Thoracic aorta (tissue), 2 donors: Measurements from ENCODE around the gene ZNF385B. TPM values are rescaled to one million over a fixed set of nuclear protein-coding genes. Genes with fewer than 3 reads are reported as not detected.

ENCODE experiments used
- ATAC-seq: fragments of 150-250 bp; one replicate; pipeline ENCODE4 v1.8.0; 2017; ENCODE audit warnings: low read depth; ENCODE audit not compliant: insufficient number of reproducible peaks, low FRiP score
- DNase-seq: peaks from one replicate; pipeline ENCODE4 v3.0.0-alpha.2; 2020; ENCODE audit warnings: low spot score
- H3K27ac ChIP-seq, 2 donors: fragments of 200-600 bp; sonication (generic); 1 replicate in 1 of 2; 2 replicates in 1 of 2; pipeline ENCODE4 v1.5.1; 2016; ENCODE audit warnings: mild to moderate bottlenecking in 2 of 2, moderate library complexity in 2 of 2
- H3K27me3 ChIP-seq: fragments of 200-600 bp; sonication (generic); replicated peaks from 2 replicates; pipeline ENCODE4 v1.6.0; 2016; ENCODE audit warnings: mild to moderate bottlenecking; ENCODE audit not compliant: insufficient read depth
- H3K36me3 ChIP-seq: fragments of 200-600 bp; sonication (generic); one replicate; pipeline ENCODE4 v1.5.1; 2016
- H3K4me1 ChIP-seq, 2 donors: fragments of 200-600 bp; sonication (generic); 1 replicate in 1 of 2; 2 replicates in 1 of 2; pipeline versions ENCODE4 v1.5.1 to v1.6.0; 2016; ENCODE audit warnings: low read depth in 2 of 2, mild to moderate bottlenecking in 1 of 2; ENCODE audit not compliant: control insufficient read depth in 1 of 2
- H3K4me3 ChIP-seq: fragments of 200-600 bp; sonication (generic); 2 replicates; pipeline ENCODE4 v1.5.1; 2016; ENCODE audit warnings: mild to moderate bottlenecking
- H3K9me3 ChIP-seq: fragments of 200-600 bp; sonication (generic); 2 replicates; pipeline ENCODE4 v1.5.1; 2016
- CTCF ChIP-seq: fragments of 200-600 bp; sonication (generic); IDR thresholded peaks from one replicate; pipeline ENCODE4 v1.5.1; 2019; ENCODE audit warnings: antibody characterized with exemption
- total RNA-seq, 2 donors: library from RNA; depleted of rRNA; stranded (reverse); fragments of >200 nt; gene quantifications; one replicate each; pipeline versions ENCODE4 v1.1.0 to v1.2.3, GENCODE V29; 2016

ZNF385B gene
- total RNA-seq, 2 donors from 2014 or later, result 0.41 to 1.9 TPM

DNA sequence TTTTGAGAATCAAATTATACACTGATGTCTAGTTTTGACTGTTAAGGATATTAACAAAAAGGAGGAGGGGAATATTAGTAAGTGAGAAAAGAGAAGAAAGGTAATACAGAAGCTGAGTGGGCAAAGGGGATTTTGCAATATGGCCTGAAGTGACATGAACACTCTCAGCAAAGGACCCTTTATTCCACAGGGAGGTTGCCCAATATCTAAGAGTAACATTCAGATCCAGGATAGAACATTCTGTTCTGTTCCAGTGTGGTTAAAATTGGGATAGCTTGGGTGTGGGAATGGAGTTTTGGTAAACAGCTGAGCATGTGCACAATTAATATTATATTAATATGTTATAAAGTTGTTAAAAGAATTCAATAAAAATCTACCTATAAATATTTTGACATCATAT, 120.1 kb downstream of the ZNF385B start:
- ATAC-seq, result no peak
- no peak overlapping the region for H3K27ac ChIP-seq
- no peak for DNase-seq
- TF ChIP-seq CTCF, result no peak
- no peaks in the 10 kb centered on the region for H3K9me3 ChIP-seq
- H3K27me3 ChIP-seq, result no peaks in the 10 kb centered on the region
- no peaks in the 10 kb centered on the region for H3K36me3 ChIP-seq
- H3K4me3 ChIP-seq, result no peak overlapping the region
- H3K4me1 ChIP-seq, result no peaks in the 10 kb centered on the region

GRCh38 chr2:179729966-179730365, 131.4 kb downstream of the ZNF385B start:
- Histone ChIP-seq H3K4me3 (no peak overlapping the region), H3K36me3 (no peaks in the 10 kb centered on the region), H3K4me1 (no peaks in the 10 kb centered on the region), H3K9me3 (no peaks in the 10 kb centered on the region), H3K27me3 (no peaks in the 10 kb centered on the region), H3K27ac (no peak overlapping the region)
- DNase-seq, result no peak
- no peak for ATAC-seq
- TF ChIP-seq CTCF, result no peak

DNA sequence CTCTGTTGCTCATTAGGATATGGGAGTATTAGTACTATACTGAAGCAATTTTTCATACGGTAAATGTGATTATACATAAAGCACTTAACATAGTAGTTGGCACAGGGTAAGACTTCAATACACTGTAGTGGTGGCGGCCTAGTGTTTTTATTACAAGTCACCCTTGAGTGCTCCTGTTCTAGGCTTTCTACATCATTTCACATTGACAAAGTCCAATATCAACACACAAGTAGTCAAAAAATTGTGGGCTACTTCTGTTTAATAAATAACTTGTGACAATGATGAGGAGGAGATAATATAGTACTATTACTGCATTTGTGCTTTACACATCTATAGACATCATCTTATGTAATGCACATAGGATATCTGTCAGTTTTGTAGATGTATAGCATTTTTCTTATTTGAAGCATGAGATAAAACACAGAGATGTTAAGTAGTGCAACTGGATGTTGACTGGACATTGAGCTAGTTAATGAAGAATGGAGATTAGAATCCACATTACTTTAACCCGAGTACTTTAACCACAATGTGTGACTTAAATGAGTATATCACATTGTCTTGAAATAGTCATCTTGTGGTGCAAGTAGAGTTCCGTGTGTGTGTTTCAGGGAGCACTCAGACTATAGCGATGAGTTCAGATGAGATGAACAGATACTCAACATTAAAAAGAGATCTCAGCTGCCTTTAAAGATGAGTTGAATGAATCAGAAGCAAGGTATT, 134.8 kb downstream of the ZNF385B start:
- DNase-seq (no peak), ATAC-seq (no peak)
- H3K27me3 ChIP-seq, result no peaks in the 10 kb centered on the region
- no peak overlapping the region for H3K4me3 ChIP-seq
- H3K27ac ChIP-seq, result no peak overlapping the region
- no peak for TF ChIP-seq CTCF
- H3K4me1 ChIP-seq, result no peaks in the 10 kb centered on the region
- H3K36me3 ChIP-seq, result no peaks in the 10 kb centered on the region
- H3K9me3 ChIP-seq, result no peaks in the 10 kb centered on the region

GRCh38 chr2:179724403-179724802, 137.0 kb downstream of the ZNF385B start:
- no peaks in the 10 kb centered on the region for H3K4me1 ChIP-seq
- no peaks in the 10 kb centered on the region for H3K36me3 ChIP-seq
- ATAC-seq (no peak), DNase-seq (no peak)
- H3K9me3 ChIP-seq, result no peaks in the 10 kb centered on the region
- no peak for TF ChIP-seq CTCF
- no peaks in the 10 kb centered on the region for H3K27me3 ChIP-seq
- no peak overlapping the region for H3K4me3 ChIP-seq
- no peak overlapping the region for H3K27ac ChIP-seq

GRCh38 chr2:179720173-179720772, 141.1 kb downstream of the ZNF385B start:
- no peak overlapping the region for H3K27ac ChIP-seq
- TF ChIP-seq CTCF, result no peak
- no peak overlapping the region for H3K4me3 ChIP-seq
- ATAC-seq (no peak), DNase-seq (no peak)
- H3K4me1 ChIP-seq, result no peaks in the 10 kb centered on the region
- H3K36me3 ChIP-seq, result no peaks in the 10 kb centered on the region
- H3K27me3 ChIP-seq, result no peaks in the 10 kb centered on the region
- H3K9me3 ChIP-seq, result no peaks in the 10 kb centered on the region
